AG04450 (cell line): Measurements from ENCODE around the gene PTPN18. TPM values are rescaled to one million over a fixed set of nuclear protein-coding genes. Genes with fewer than 3 reads are reported as not detected.

Experiments
- CTCF ChIA-PET: fragments of 300-600, 350-600 bp; formaldehyde crosslinking; extraction: SDS; loops from one replicate; lab custom pipeline; 2022; ENCODE audit warnings: antibody characterized with exemption, inconsistent platforms; lab: Charles Lee
- POLR2A ChIA-PET: fragments of 350-600 bp; formaldehyde crosslinking; extraction: SDS; loops from one replicate; lab custom pipeline; 2021; ENCODE audit warnings: antibody characterized with exemption, inconsistent platforms; lab: Yijun Ruan, JAX
- DNase-seq: peaks from one replicate; pipeline ENCODE4 v3.0.0-alpha.2; 2011; ENCODE audit warnings: low read depth, low spot score
- H3K27ac ChIP-seq: one replicate; pipeline ENCODE4 v1.5.1; 2012; ENCODE audit warnings: low read depth, low read length, control low read depth
- H3K27me3 ChIP-seq: one replicate; pipeline ENCODE4 v1.6.0; 2012; ENCODE audit warnings: low read length; ENCODE audit not compliant: control insufficient read depth, insufficient read depth
- H3K4me3 ChIP-seq: 2 replicates; pipeline ENCODE4 v1.5.1; 2011; ENCODE audit warnings: mild to moderate bottlenecking, low read depth, low read length, control low read depth
- H3K9me3 ChIP-seq: 2 replicates; pipeline ENCODE4 v1.5.1; 2012; ENCODE audit warnings: low read length; ENCODE audit not compliant: control insufficient read depth, insufficient read depth
- CTCF ChIP-seq: IDR thresholded peaks from 2 replicates; pipeline ENCODE4 v1.5.1; 2011; ENCODE audit warnings: low read depth, low read length, control low read depth, inconsistent platforms
- polyA plus RNA-seq: library from polyadenylated mRNA; depleted of rRNA; stranded (reverse); fragments of >200 nt; gene quantifications from 2 replicates; pipeline ENCODE4 v1.2.3, GENCODE V29; 2011

The PTPN18 gene
- polyA plus RNA-seq, 1 experiment = 10.1 TPM

GRCh38 chr2:130366720-130367119, 10.9 kb downstream of the PTPN18 start:
- no peak for TF ChIP-seq CTCF
- POLR2A ChIA-PET = no interaction called here
- H3K9me3 ChIP-seq = peaks cover 3% of the 10 kb centered on the region; the same call in 1 of the 2 replicates
- H3K27me3 ChIP-seq = no peaks in the 10 kb centered on the region
- no peak overlapping the region for H3K27ac ChIP-seq
- CTCF ChIA-PET = interaction anchor here (0.6 to 1.3 kb wide), 4 partner anchors 11 to 401 kb away, joined by 3 to 9 read pairs (median 4); partner anchors contain the start of gene PTPN18
- H3K4me3 ChIP-seq = no peak overlapping the region
- DNase-seq = no peak

- Histone ChIP-seq H3K9me3 (peaks cover 3% of the 10 kb centered on the region), H3K27me3 (no peaks in the 10 kb centered on the region), H3K27ac (no peak overlapping the region), H3K4me3 (no peak overlapping the region)
- POLR2A ChIA-PET = interaction anchor here (0.6 kb wide), 1 partner anchor 444 kb away, joined by 10 read pairs; no protein-coding TSS in a partner anchor
- CTCF ChIA-PET = interaction anchor here (1.1 kb wide), 1 partner anchor 15 kb away, joined by 3 read pairs; no protein-coding TSS in a partner anchor
- no peak for DNase-seq
- no peak for TF ChIP-seq CTCF
Observed at GRCh38 chr2:130368786-130369185, 12.9 kb downstream of the PTPN18 start.

GRCh38 chr2:130369311-130369964, 13.6 kb downstream of the PTPN18 start:
- Histone ChIP-seq H3K4me3 (no peak overlapping the region), H3K9me3 (peaks cover 3% of the 10 kb centered on the region), H3K27ac (no peak overlapping the region), H3K27me3 (no peaks in the 10 kb centered on the region)
- no peak for DNase-seq
- ChIA-PET CTCF (no interaction called here), POLR2A (no interaction called here)
- no peak for TF ChIP-seq CTCF

GRCh38 chr2:130369965-130370341, 14.1 kb downstream of the PTPN18 start:
- ChIA-PET POLR2A (no interaction called here), CTCF (no interaction called here)
- Histone ChIP-seq H3K27ac (no peak overlapping the region), H3K27me3 (no peaks in the 10 kb centered on the region), H3K9me3 (peaks cover 3% of the 10 kb centered on the region), H3K4me3 (no peak overlapping the region)
- DNase-seq = no peak
- TF ChIP-seq CTCF = no peak

- TF ChIP-seq CTCF = no peak
- H3K27me3 ChIP-seq = no peaks in the 10 kb centered on the region
- DNase-seq = no peak
- ChIA-PET POLR2A (no interaction called here), CTCF (interaction anchor here (1.0 kb wide), 1 partner anchor 14 kb away, joined by 3 read pairs; no protein-coding TSS in a partner anchor)
- H3K9me3 ChIP-seq = peaks cover 3% of the 10 kb centered on the region
- H3K4me3 ChIP-seq = no peak overlapping the region
- no peak overlapping the region for H3K27ac ChIP-seq
Observed at GRCh38 chr2:130370490-130370889, 14.6 kb downstream of the PTPN18 start.
